Osteoblast (primary cell): ENCODE measurements around the gene DAZAP2. TPM values are rescaled to one million over a fixed set of nuclear protein-coding genes. Genes with fewer than 3 reads are reported as not detected.

Experiments
- DNase-seq: peaks from one replicate; pipeline ENCODE4 v3.0.0; 2011; ENCODE audit warnings: low spot score, mixed read lengths; ENCODE audit not compliant: insufficient read length; ENCODE audit errors: missing footprints
- H2AFZ ChIP-seq: 2 replicates; pipeline ENCODE4 v1.6.0; 2011; ENCODE audit warnings: mild to moderate bottlenecking, low read length
- H3K27ac ChIP-seq: 2 replicates; pipeline ENCODE4 v1.5.1; 2011; ENCODE audit warnings: mild to moderate bottlenecking, low read depth, low read length, moderate library complexity
- H3K27me3 ChIP-seq: 2 replicates; pipeline ENCODE4 v1.6.0; 2012; ENCODE audit warnings: mild to moderate bottlenecking, control low read depth, inconsistent platforms, low read length, moderate library complexity; ENCODE audit not compliant: insufficient read depth
- H3K36me3 ChIP-seq: 2 replicates; pipeline ENCODE4 v1.5.1; 2011; ENCODE audit warnings: mild to moderate bottlenecking, low read length, control low read depth, moderate library complexity; ENCODE audit not compliant: insufficient read depth
- H3K4me1 ChIP-seq: 2 replicates; pipeline ENCODE4 v1.5.1; 2011; ENCODE audit warnings: mild to moderate bottlenecking, low read length, control low read depth, moderate library complexity; ENCODE audit not compliant: insufficient read depth
- H3K4me2 ChIP-seq: 2 replicates; pipeline ENCODE4 v1.6.0; 2011; ENCODE audit warnings: mild to moderate bottlenecking, low read length; ENCODE audit not compliant: insufficient read depth
- H3K4me3 ChIP-seq: fragments of 200-600 bp; sonication (generic); 3 replicates; pipeline ENCODE4 v1.5.1; 2012; ENCODE audit warnings: mild to moderate bottlenecking, low read length, inconsistent platforms; ENCODE audit not compliant: insufficient read depth
- H3K79me2 ChIP-seq: 2 replicates; pipeline ENCODE4 v1.6.0; 2012; ENCODE audit warnings: mild to moderate bottlenecking, low read length, control low read depth, inconsistent platforms; ENCODE audit not compliant: insufficient read depth
- H3K9me3 ChIP-seq: 2 replicates; pipeline ENCODE4 v1.5.1; 2011; ENCODE audit warnings: low read depth, low read length, control low read depth
- H4K20me1 ChIP-seq: 2 replicates; pipeline ENCODE4 v1.6.0; 2012; ENCODE audit warnings: mild to moderate bottlenecking, low read length, control low read depth; ENCODE audit not compliant: insufficient read depth
- CTCF ChIP-seq: IDR thresholded peaks from 2 replicates; pipeline ENCODE4 v1.5.1; 2011; ENCODE audit warnings: mild to moderate bottlenecking, low read depth, low read length, moderate library complexity; ENCODE audit errors: extremely low read depth
- total RNA-seq: library from RNA; depleted of rRNA; stranded (reverse); fragments of >200 nt; gene quantifications from 2 replicates; pipeline ENCODE4 v1.2.3, GENCODE V29; 2012

Gene DAZAP2
- total RNA-seq, 1 donor: 160 TPM

- H3K27ac ChIP-seq: peak overlapping the region; percentile 45
- peaks cover 42% of the 10 kb centered on the region for H3K79me2 ChIP-seq
- H4K20me1 ChIP-seq: peaks cover 6% of the 10 kb centered on the region
- no peak overlapping the region for H3K4me3 ChIP-seq
- H3K4me1 ChIP-seq: peaks cover 32% of the 10 kb centered on the region
- H2AFZ ChIP-seq: no peak overlapping the region
- H3K36me3 ChIP-seq: peaks cover 51% of the 10 kb centered on the region
- peak overlapping the region; percentile 2 for H3K4me2 ChIP-seq
- peak; percentile 77 for DNase-seq
- no peaks in the 10 kb centered on the region for H3K9me3 ChIP-seq
- no peaks in the 10 kb centered on the region for H3K27me3 ChIP-seq
- no peak for TF ChIP-seq CTCF
Measured at GRCh38 chr12:51240971-51241370, 2.3 kb downstream of the DAZAP2 start.

GRCh38 chr12:51242120-51242519, 3.5 kb downstream of the DAZAP2 start:
- Histone ChIP-seq H3K4me1 (peaks cover 39% of the 10 kb centered on the region), H3K79me2 (peaks cover 43% of the 10 kb centered on the region), H3K27me3 (no peaks in the 10 kb centered on the region), H3K27ac (no peak overlapping the region), H3K4me2 (no peak overlapping the region), H3K36me3 (peaks cover 52% of the 10 kb centered on the region), H3K4me3 (no peak overlapping the region), H2AFZ (no peak overlapping the region), H3K9me3 (no peaks in the 10 kb centered on the region), H4K20me1 (peaks cover 6% of the 10 kb centered on the region)
- no peak for TF ChIP-seq CTCF
- no peak for DNase-seq

- Histone ChIP-seq H3K79me2 (peaks cover 49% of the 10 kb centered on the region), H3K9me3 (no peaks in the 10 kb centered on the region), H3K27me3 (no peaks in the 10 kb centered on the region), H3K4me1 (peaks cover 39% of the 10 kb centered on the region), H3K36me3 (peaks cover 52% of the 10 kb centered on the region), H3K4me3 (no peak overlapping the region), H2AFZ (no peak overlapping the region), H3K4me2 (no peak overlapping the region), H4K20me1 (peaks cover 6% of the 10 kb centered on the region), H3K27ac (no peak overlapping the region)
- no peak for TF ChIP-seq CTCF
- no peak for DNase-seq
Measured at GRCh38 chr12:51242876-51243275, 4.2 kb downstream of the DAZAP2 start.

DNA sequence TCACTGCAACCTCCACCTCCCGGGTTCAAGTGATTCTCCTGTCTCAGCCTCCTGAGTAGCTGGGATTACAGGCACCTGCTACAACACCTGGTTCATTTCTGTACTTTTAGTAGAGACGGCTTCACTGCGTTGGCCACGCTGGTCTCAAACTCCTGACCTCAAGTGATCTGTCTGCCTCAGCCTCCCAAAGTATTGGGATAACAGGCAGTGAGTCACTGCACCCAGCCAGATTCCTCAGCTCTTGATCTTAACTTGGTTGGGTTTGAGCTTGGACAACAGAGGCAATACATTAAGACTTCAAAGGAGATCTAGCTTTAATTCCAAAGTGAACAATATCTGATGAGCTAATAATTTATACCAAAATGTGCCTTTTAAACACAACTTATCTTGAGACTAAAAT, 5.6 kb downstream of the DAZAP2 start:
- Histone ChIP-seq H3K9me3 (no peaks in the 10 kb centered on the region), H4K20me1 (peaks cover 6% of the 10 kb centered on the region), H3K79me2 (peaks cover 58% of the 10 kb centered on the region), H3K4me2 (no peak overlapping the region), H3K4me3 (no peak overlapping the region), H2AFZ (no peak overlapping the region), H3K4me1 (peaks cover 34% of the 10 kb centered on the region), H3K36me3 (peaks cover 52% of the 10 kb centered on the region), H3K27ac (peak overlapping the region; percentile 3), H3K27me3 (no peaks in the 10 kb centered on the region)
- no peak for TF ChIP-seq CTCF
- DNase-seq: no peak
